Keratinocyte (primary cell): Measurements from ENCODE around the gene HOXB2. TPM values are rescaled to one million over a fixed set of nuclear protein-coding genes. Genes with fewer than 3 reads are reported as not detected.

Experiments
- DNase-seq: peaks from one replicate; pipeline ENCODE4 v3.0.0-alpha.2; 2011; ENCODE audit warnings: low read depth, missing footprints, low spot score
- FAIRE-seq: peaks from 2 replicates; lab custom pipeline; 2011; peaks lifted over from hg19 to GRCh38; lab: Jason Lieb, UNC
- H2AFZ ChIP-seq: 2 replicates; pipeline ENCODE4 v1.6.0; 2012; ENCODE audit warnings: low read length, control low read depth, inconsistent platforms; ENCODE audit not compliant: control insufficient read depth
- H3K27ac ChIP-seq: 2 replicates; pipeline ENCODE4 v1.5.1; 2011; ENCODE audit warnings: low read length; ENCODE audit not compliant: control insufficient read depth, insufficient read depth
- H3K27me3 ChIP-seq: 3 replicates; pipeline ENCODE4 v1.6.0; 2011; ENCODE audit warnings: low read length; ENCODE audit not compliant: control insufficient read depth, insufficient read depth; ENCODE audit errors: extremely low read depth
- H3K36me3 ChIP-seq, 2 experiments: 2 replicates in 1 of 2; 3 replicates in 1 of 2; pipeline ENCODE4 v1.5.1; 2011; ENCODE audit warnings: low read length in 2 of 2, mild to moderate bottlenecking in 1 of 2; ENCODE audit not compliant: control insufficient read depth in 2 of 2, insufficient read depth in 2 of 2; ENCODE audit errors: extremely low read depth in 1 of 2
- H3K4me1 ChIP-seq: 3 replicates; pipeline ENCODE4 v1.5.1; 2011; ENCODE audit warnings: low read length; ENCODE audit not compliant: control insufficient read depth, insufficient read depth; ENCODE audit errors: extremely low read depth
- H3K4me2 ChIP-seq: 3 replicates; pipeline ENCODE4 v1.6.0; 2011; ENCODE audit warnings: low read depth, low read length; ENCODE audit not compliant: control insufficient read depth, insufficient read depth; ENCODE audit errors: extremely low read depth
- H3K4me3 ChIP-seq, 3 experiments: fragments of 200-600 bp in 1 of 3; sonication (generic) in 1 of 3; 2 replicates in 2 of 3; 3 replicates in 1 of 3; pipeline ENCODE4 v1.5.1; 2011 to 2016; ENCODE audit warnings: low read length in 3 of 3, mild to moderate bottlenecking in 3 of 3, control low read depth in 2 of 3, inconsistent platforms in 1 of 3, low read depth in 1 of 3, mixed read lengths in 1 of 3, mixed run types in 1 of 3, moderate library complexity in 1 of 3; ENCODE audit not compliant: control insufficient read depth in 2 of 3, insufficient read depth in 2 of 3; ENCODE audit errors: extremely low read depth in 1 of 3
- H3K79me2 ChIP-seq: 2 replicates; pipeline ENCODE4 v1.6.0; 2012; ENCODE audit warnings: low read length; ENCODE audit not compliant: control insufficient read depth, insufficient read depth
- H3K9ac ChIP-seq: 3 replicates; pipeline ENCODE4 v1.6.0; 2011; ENCODE audit warnings: low read length; ENCODE audit not compliant: control insufficient read depth, insufficient read depth; ENCODE audit errors: extremely low read depth
- H3K9me1 ChIP-seq: 3 replicates; pipeline ENCODE4 v1.6.0; 2011; ENCODE audit warnings: low read length; ENCODE audit not compliant: control insufficient read depth, insufficient read depth; ENCODE audit errors: extremely low read depth
- H3K9me3 ChIP-seq: 2 replicates; pipeline ENCODE4 v1.5.1; 2012; ENCODE audit warnings: low read depth, low read length; ENCODE audit not compliant: control insufficient read depth
- H4K20me1 ChIP-seq: 3 replicates; pipeline ENCODE4 v1.6.0; 2011; ENCODE audit warnings: low read length; ENCODE audit not compliant: control insufficient read depth, insufficient read depth; ENCODE audit errors: extremely low read depth
- CTCF ChIP-seq, 3 experiments: IDR thresholded peaks in 1 of 3; conservative IDR thresholded peaks in 1 of 3; optimal IDR thresholded peaks in 1 of 3; 2 replicates in 2 of 3; 3 replicates in 1 of 3; pipeline versions ENCODE3 to v1.5.1; 2011; ENCODE audit warnings: low read length in 3 of 3, mild to moderate bottlenecking in 3 of 3, moderate library complexity in 2 of 3, control low read depth in 1 of 3, inconsistent platforms in 1 of 3; ENCODE audit not compliant: insufficient read depth in 2 of 3; ENCODE audit errors: extremely low read depth in 1 of 3
- EZH2 ChIP-seq: IDR thresholded peaks from one replicate; pipeline ENCODE4 v1.6.1; 2012; ENCODE audit warnings: inconsistent platforms, mild to moderate bottlenecking, low read length, moderate library complexity
- dilution Hi-C: fragments of 300-500 bp; cut with MboI; formaldehyde crosslinking; loops from one replicate; pipeline ENCODE4 v1.7.0; 2020; ENCODE audit warnings: low sequenced_read_pairs; ENCODE audit not compliant: extremely low pct_ligation_motif_present
- polyA minus RNA-seq, 3 experiments: library from RNA; depleted of rRNA, polyadenylated mRNA; stranded (reverse); fragments of >200 nt; gene quantifications; 1 replicate in 1 of 3; 2 replicates in 1 of 3; 3 replicates in 1 of 3; pipeline ENCODE4 v1.2.3, GENCODE V29; 2011
- polyA plus RNA-seq, 5 experiments: library from polyadenylated mRNA; depleted of rRNA in 3 of 5; stranded (reverse) in 3 of 5; stranded (forward) in 1 of 5; unstranded in 1 of 5; fragments of >200 nt; gene quantifications; 1 replicate in 1 of 5; 2 replicates in 3 of 5; 3 replicates in 1 of 5; pipeline versions ENCODE4 v1.2.1 to v1.2.3, GENCODE V29; 2011 to 2012; ENCODE audit warnings: missing spikeins in 2 of 5, low read depth in 1 of 5, low replicate concordance in 1 of 5

Gene HOXB2
- polyA plus RNA-seq: 3.0 to 5.7 TPM (median 3.8 TPM) in 3 replicates
- not detected for polyA plus RNA-seq (2011; ENCODE audit: low read depth)
- 4.2 and 4.6 TPM in 2 replicates for polyA plus RNA-seq (2011; cell fraction: cytosol; rRNA removed)
- 7.0 and 9.2 TPM in 2 replicates for polyA plus RNA-seq (2011; cell fraction: nucleus; rRNA removed)
- polyA plus RNA-seq (2012; ENCODE audit: low replicate concordance): 1.9 and 7.8 TPM in 2 replicates
- polyA minus RNA-seq: 0.33 to 1.6 TPM (median 0.58 TPM) in 3 replicates
- 3.3 TPM for polyA minus RNA-seq (2011; cell fraction: cytosol; rRNA and poly(A)+ RNA removed)
- polyA minus RNA-seq (2011; cell fraction: nucleus; rRNA and poly(A)+ RNA removed): 0.53 and 0.85 TPM in 2 replicates

GRCh38 chr17:48545022-48545375, at the start of gene HOXB2:
Gene HOXB2 (minus strand): TSS chr17:48545109. CDS start chr17:48544911, 198 bp downstream.
- Histone ChIP-seq H4K20me1 (no peaks in the 10 kb centered on the region), H3K27me3 (peaks cover 24% of the 10 kb centered on the region), H3K36me3 (peaks cover 0 to 3% of the 10 kb centered on the region in 2 experiments), H3K4me3 (peak within 1 kb of the TSS; percentile 54 to 76 (median 73)), H2AFZ (peak within 1 kb of the TSS; percentile 37), H3K4me1 (peaks cover 15% of the 10 kb centered on the region), H3K4me2 (peak within 1 kb of the TSS; percentile 77), H3K27ac (peak within 1 kb of the TSS; percentile 71), H3K9me3 (no peaks in the 10 kb centered on the region), H3K79me2 (peaks cover 13% of the 10 kb centered on the region), H3K9me1 (no peaks in the 10 kb centered on the region), H3K9ac (peak within 1 kb of the TSS; percentile 74)
- TF ChIP-seq EZH2 (no peak), CTCF (optimal IDR thresholded peaks at IDR 0.05 in 1 of 3, IDR thresholded peaks at IDR 0.05 in 1 of 3, conservative IDR thresholded peaks at IDR 0.05 in 1 of 3; ENCODE audit: extremely low read depth in 1 of 3, insufficient read depth in 2 of 3, low read length in 3 of 3) (no peak)
- DNase-seq: no peak
- dilution Hi-C loops: no loop called here
- FAIRE-seq: no peak

GRCh38 chr17:48593840-48594537, 49.1 kb upstream of the HOXB2 start:
- Histone ChIP-seq H4K20me1 (no peaks in the 10 kb centered on the region), H3K9me1 (no peaks in the 10 kb centered on the region), H3K4me2 (peak overlapping the region; percentile 89), H3K36me3 (peaks cover 0 to 4% of the 10 kb centered on the region in 2 experiments), H3K27me3 (peaks cover 83% of the 10 kb centered on the region), H3K9ac (no peak overlapping the region), H2AFZ (no peak overlapping the region), H3K27ac (no peak overlapping the region), H3K79me2 (no peaks in the 10 kb centered on the region), H3K4me3 (peak overlapping the region in 2 of 3 experiments; percentile 58 to 67), H3K4me1 (peaks cover 17% of the 10 kb centered on the region), H3K9me3 (no peaks in the 10 kb centered on the region)
- TF ChIP-seq CTCF (optimal IDR thresholded peaks at IDR 0.05 in 1 of 3, IDR thresholded peaks at IDR 0.05 in 1 of 3, conservative IDR thresholded peaks at IDR 0.05 in 1 of 3; ENCODE audit: extremely low read depth in 1 of 3, insufficient read depth in 2 of 3, low read length in 3 of 3): peak; percentile 82 to 95 (median 87)
- TF ChIP-seq EZH2: peak; percentile 54
- dilution Hi-C loops: no loop called here
- FAIRE-seq: peak; percentile 62
- DNase-seq: no peak
